C4-2B (cell line): ENCODE results near the gene RPF1.
A peak's percentile ranks its signal among the peaks of the same experiment; 100 is the strongest.
"Not testable (repeated sequence)": the region's sequence is repeated elsewhere in the genome, so short reads cannot be mapped to it uniquely, and the experiment has no call there.

Experiments
- H3K27ac ChIP-seq: fragments of 450-650 bp; 2 replicates; pipeline ENCODE4 v1.5.1; 2017
- CTCF ChIP-seq: fragments of 450-650 bp; conservative IDR thresholded peaks from 2 replicates; pipeline ENCODE4 v1.5.1; 2017; ENCODE audit warnings: mild to moderate bottlenecking
- ZFX ChIP-seq: fragments of 450-650 bp; IDR thresholded peaks from 2 replicates; pipeline ENCODE4 v1.6.1; 2017

The RPF1 gene

DNA sequence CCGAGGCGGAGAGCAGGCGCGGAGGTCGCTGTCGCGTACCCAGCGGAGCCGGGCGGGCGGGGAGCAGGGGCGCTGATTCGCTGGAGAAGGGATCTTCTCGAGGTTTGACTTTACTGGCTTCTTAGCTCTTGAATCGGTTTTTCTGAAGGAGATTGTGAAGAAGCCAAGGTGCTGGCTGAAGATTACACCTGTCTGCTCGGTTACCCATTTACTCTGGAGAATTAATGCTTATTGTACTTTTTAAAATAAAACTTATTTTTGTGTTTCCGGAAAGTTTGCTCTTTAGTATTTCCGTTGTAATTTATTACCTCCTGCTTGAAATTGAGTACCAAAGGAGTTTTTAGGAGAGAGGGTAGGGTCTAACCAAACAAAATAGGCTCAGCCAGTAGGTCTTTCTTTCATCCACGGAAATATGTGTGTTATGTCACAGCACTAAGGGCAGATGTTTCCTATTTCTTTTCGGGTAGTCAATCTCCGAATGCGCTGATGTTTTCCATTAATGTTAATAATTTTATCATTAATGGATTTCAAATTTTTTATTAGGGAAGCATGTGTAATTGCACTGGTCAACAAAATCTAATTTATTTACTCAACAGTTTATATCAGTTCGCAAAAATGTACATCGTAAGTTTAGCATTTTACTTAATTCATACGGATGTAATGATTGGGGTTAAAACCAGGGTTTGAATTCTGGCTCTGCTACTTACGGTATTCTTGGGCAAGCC, 27.8 kb downstream of the RPF1 start:
- H3K27ac ChIP-seq: peak overlapping the region; percentile 96
- TF ChIP-seq ZFX: no peak
- no peak for TF ChIP-seq CTCF

- H3K27ac ChIP-seq: not testable (repeated sequence)
These were observed 28.8 kb downstream of the RPF1 start for GRCh38 chr1:84507887-84508286.

- TF ChIP-seq ZFX (no peak), CTCF (no peak)
- H3K27ac ChIP-seq: no peak overlapping the region
These were observed 29.4 kb downstream of the RPF1 start for GRCh38 chr1:84508510-84508909.

DNA sequence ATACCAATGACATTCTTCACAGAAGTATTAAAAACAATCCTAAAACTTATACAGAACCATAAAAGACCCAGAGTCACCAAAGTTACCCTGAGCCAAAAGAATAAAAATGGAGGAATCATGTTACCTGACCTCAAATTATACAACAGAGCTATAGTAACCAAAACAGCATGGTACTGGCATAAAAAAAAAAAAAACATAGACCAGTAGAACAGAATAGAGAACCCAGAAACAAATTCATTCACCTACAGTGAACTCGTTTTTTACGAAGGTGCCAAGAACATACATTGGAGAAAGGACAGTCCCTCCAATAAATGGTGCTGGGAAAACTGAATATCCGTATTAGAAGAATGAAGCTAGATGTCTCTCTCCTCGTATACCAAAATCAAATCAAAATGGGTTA, 30.0 kb downstream of the RPF1 start:
- no peak overlapping the region for H3K27ac ChIP-seq
- TF ChIP-seq CTCF (no peak), ZFX (no peak)

- TF ChIP-seq CTCF (no peak), ZFX (no peak)
These were observed 31.1 kb downstream of the RPF1 start for GRCh38 chr1:84510165-84510564.

DNA sequence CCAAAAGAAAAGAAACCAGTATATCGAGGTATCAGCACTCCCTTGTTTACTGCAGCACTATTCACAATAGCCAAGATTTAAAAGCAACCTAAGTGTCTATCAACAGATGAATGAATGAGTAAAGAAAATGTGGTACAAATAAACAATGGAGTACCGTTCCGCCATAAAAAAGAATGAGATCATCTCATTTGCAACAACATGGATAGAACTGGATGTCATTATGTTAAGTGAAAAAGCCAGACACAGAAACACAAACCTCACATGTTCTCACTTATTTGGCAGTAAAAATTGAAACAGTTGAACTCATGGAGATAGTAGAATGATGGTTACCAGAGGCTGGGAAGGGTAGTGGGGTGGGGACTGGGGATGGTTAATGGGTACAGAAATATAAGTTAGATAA, 31.6 kb downstream of the RPF1 start:
- TF ChIP-seq ZFX: no peak
- no peak for TF ChIP-seq CTCF
- no peak overlapping the region for H3K27ac ChIP-seq

More at GRCh38 chr1:84510165-84510564, 31.1 kb downstream of the RPF1 start:
- no peak overlapping the region for H3K27ac ChIP-seq

- TF ChIP-seq CTCF (no peak), ZFX (no peak)
- no peak overlapping the region for H3K27ac ChIP-seq
These were observed 45.5 kb downstream of the RPF1 start for GRCh38 chr1:84524590-84524989.

DNA sequence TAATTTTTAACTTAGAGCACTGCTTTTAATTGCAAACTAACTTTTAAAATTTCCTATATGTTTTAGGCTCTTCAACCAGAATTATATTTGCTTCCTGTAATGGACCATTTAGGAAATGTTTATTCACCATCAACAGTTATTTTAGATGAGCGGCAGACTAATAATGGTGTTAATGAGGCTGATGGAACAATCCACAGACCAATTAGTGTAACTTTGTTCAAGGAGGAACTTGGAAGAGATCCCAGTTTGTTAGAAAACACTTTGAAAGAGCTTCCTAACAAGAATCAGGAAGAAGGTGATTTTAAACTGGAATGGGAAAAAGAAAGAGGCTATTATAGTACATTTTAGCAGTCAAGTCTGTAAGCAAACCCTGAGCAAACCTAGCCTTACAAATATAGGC, 46.7 kb downstream of the RPF1 start:
- no peak for TF ChIP-seq CTCF
- H3K27ac ChIP-seq: no peak overlapping the region
